A549 (cell line): Measurements from ENCODE around the gene ARHGAP10.

Source experiments
- EP300 ChIP-seq, 2 experiments: fragments of >200 bp; sonication (Bioruptor Twin); formaldehyde crosslinking; IDR thresholded peaks; 2 replicates in 1 of 2; 3 replicates in 1 of 2; pipeline ENCODE4 v1.6.1; 2016 to 2017
- MAZ ChIP-seq: fragments of 150-350 bp; IDR thresholded peaks from 2 replicates; pipeline ENCODE4 v1.6.1; 2014; ENCODE audit warnings: antibody characterized with exemption, low read depth, low read length, borderline replicate concordance
- PHF8 ChIP-seq: fragments of 200-600 bp; sonication (generic); IDR thresholded peaks from 2 replicates; pipeline ENCODE4 v1.6.1; 2016; ENCODE audit warnings: low read depth, mild to moderate bottlenecking, antibody characterized with exemption, moderate library complexity, borderline replicate concordance
- POLR2A ChIP-seq: IDR thresholded peaks from 2 replicates; pipeline ENCODE4 v1.6.1; 2012; ENCODE audit warnings: mild to moderate bottlenecking, low read length
- RAD21 ChIP-seq, 2 experiments: fragments of >200 bp in 1 of 2; sonication (Bioruptor Twin) in 1 of 2; formaldehyde crosslinking in 1 of 2; IDR thresholded peaks in 1 of 2; conservative IDR thresholded peaks in 1 of 2; 2 replicates in 1 of 2; 3 replicates in 1 of 2; pipeline ENCODE4 v1.6.1; 2012 to 2018; ENCODE audit warnings: inconsistent platforms in 1 of 2
- RCOR1 ChIP-seq: fragments of 150-350 bp; IDR thresholded peaks from 2 replicates; pipeline ENCODE4 v1.6.1; 2014; ENCODE audit warnings: antibody characterized with exemption, low read length, low read depth
- RNF2 ChIP-seq: fragments of 200-600 bp; sonication (generic); IDR thresholded peaks from 2 replicates; pipeline ENCODE4 v1.6.1; 2016; ENCODE audit warnings: low read depth, mild to moderate bottlenecking, antibody characterized with exemption, moderate library complexity, borderline replicate concordance
- SMC3 ChIP-seq: fragments of >200 bp; sonication (Bioruptor Twin); formaldehyde crosslinking; IDR thresholded peaks from 3 replicates; pipeline ENCODE4 v1.6.1; 2018; ENCODE audit warnings: inconsistent platforms
- ZC3H11A ChIP-seq: fragments of 450-650 bp; IDR thresholded peaks from 2 replicates; pipeline ENCODE4 v1.6.1; 2014; ENCODE audit warnings: antibody characterized with exemption, mild to moderate bottlenecking
- ZSCAN20 ChIP-seq: fragments of 250-450 bp; sonication (Bioruptor Pico); IDR thresholded peaks from 2 replicates; pipeline ENCODE4 v1.8.0; 2022; ENCODE audit warnings: mild to moderate bottlenecking, moderate library complexity
- TF ChIP-seq, protein P1 (sequence below): fragments of >200 bp; sonication (Bioruptor Twin); formaldehyde crosslinking; IDR thresholded peaks from 3 replicates; pipeline ENCODE4 v1.5.1; 2016
- TF ChIP-seq, protein P2 (sequence below): fragments of >200 bp; sonication (Bioruptor Twin); formaldehyde crosslinking; IDR thresholded peaks from 3 replicates; pipeline ENCODE4 v1.6.1; 2016
- TF ChIP-seq, protein P3 (sequence below): IDR thresholded peaks from 2 replicates; pipeline ENCODE4 v1.6.1; 2012

DNA sequence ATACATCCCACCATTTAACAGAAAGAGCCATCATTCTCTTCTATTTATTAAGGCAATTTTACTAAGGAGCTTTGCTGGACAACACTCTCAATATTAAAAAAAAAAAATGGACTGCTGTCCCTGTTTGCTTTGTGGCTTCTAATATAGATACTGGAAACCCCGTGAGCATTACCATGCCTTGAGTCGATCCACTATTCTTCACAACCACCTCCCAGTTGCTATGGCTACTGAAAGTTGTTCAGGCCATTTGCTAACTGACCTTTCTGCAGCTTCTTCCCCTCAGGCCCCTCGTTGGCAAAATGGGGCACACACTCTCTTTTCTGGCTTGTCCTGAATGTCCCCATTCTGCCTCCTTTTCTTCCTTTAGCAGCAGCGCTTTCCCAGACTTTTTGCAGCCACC lies 369.9 kb downstream of the ARHGAP10 start:
- TF ChIP-seq POLR2A: no peak
- TF ChIP-seq, protein P1, sequence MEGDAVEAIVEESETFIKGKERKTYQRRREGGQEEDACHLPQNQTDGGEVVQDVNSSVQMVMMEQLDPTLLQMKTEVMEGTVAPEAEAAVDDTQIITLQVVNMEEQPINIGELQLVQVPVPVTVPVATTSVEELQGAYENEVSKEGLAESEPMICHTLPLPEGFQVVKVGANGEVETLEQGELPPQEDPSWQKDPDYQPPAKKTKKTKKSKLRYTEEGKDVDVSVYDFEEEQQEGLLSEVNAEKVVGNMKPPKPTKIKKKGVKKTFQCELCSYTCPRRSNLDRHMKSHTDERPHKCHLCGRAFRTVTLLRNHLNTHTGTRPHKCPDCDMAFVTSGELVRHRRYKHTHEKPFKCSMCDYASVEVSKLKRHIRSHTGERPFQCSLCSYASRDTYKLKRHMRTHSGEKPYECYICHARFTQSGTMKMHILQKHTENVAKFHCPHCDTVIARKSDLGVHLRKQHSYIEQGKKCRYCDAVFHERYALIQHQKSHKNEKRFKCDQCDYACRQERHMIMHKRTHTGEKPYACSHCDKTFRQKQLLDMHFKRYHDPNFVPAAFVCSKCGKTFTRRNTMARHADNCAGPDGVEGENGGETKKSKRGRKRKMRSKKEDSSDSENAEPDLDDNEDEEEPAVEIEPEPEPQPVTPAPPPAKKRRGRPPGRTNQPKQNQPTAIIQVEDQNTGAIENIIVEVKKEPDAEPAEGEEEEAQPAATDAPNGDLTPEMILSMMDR: no peak
- TF ChIP-seq, protein P2, sequence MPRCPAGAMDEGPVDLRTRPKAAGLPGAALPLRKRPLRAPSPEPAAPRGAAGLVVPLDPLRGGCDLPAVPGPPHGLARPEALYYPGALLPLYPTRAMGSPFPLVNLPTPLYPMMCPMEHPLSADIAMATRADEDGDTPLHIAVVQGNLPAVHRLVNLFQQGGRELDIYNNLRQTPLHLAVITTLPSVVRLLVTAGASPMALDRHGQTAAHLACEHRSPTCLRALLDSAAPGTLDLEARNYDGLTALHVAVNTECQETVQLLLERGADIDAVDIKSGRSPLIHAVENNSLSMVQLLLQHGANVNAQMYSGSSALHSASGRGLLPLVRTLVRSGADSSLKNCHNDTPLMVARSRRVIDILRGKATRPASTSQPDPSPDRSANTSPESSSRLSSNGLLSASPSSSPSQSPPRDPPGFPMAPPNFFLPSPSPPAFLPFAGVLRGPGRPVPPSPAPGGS: no peak
- TF ChIP-seq RNF2: no peak
- no peak for TF ChIP-seq PHF8
- no peak for TF ChIP-seq ZSCAN20
- TF ChIP-seq, protein P3, sequence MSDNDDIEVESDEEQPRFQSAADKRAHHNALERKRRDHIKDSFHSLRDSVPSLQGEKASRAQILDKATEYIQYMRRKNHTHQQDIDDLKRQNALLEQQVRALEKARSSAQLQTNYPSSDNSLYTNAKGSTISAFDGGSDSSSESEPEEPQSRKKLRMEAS: no peak
- TF ChIP-seq SMC3: no peak
- no peak for TF ChIP-seq ZC3H11A
- no peak for TF ChIP-seq MAZ
- TF ChIP-seq EP300 (IDR thresholded peaks at IDR 0.05): no peak
- no peak for TF ChIP-seq RAD21 (conservative IDR thresholded peaks at IDR 0.05 in 1 of 2, IDR thresholded peaks at IDR 0.05 in 1 of 2)
- TF ChIP-seq RCOR1: no peak
